ENCODE data around the gene IDUA. TPM values are rescaled to one million over a fixed set of nuclear protein-coding genes. Genes with fewer than 3 reads are reported as not detected.

The IDUA gene
- total RNA-seq, 4 donors from 2014 or later, result 15.5 to 32.2 (median 16.9) TPM

GRCh38 chr4:1002131-1002630, 15.3 kb downstream of the IDUA start:
- ATAC-seq (ENCODE audit: low FRiP score), result no peak
- no peak for DNase-seq (ENCODE audit: low spot score)
- TF ChIP-seq CTCF (IDR thresholded peaks at IDR 0.05), result no peak

GRCh38 chr4:1002631-1003251, 15.9 kb downstream of the IDUA start:
- no peak for DNase-seq (ENCODE audit: low spot score)
- TF ChIP-seq CTCF (IDR thresholded peaks at IDR 0.05), result no peak
- ATAC-seq (ENCODE audit: low FRiP score), result no peak

GRCh38 chr4:1003271-1004070, 16.6 kb downstream of the IDUA start:
- no peak for ATAC-seq (ENCODE audit: low FRiP score)
- no peak for DNase-seq (ENCODE audit: low spot score)
- no peak for TF ChIP-seq CTCF (IDR thresholded peaks at IDR 0.05)

- TF ChIP-seq CTCF (IDR thresholded peaks at IDR 0.05), result no peak
- ATAC-seq (ENCODE audit: low FRiP score) (no peak), DNase-seq (ENCODE audit: low spot score) (no peak)
Observed at GRCh38 chr4:1004071-1004418, 17.2 kb downstream of the IDUA start.

GRCh38 chr4:1004557-1005485, 18.0 kb downstream of the IDUA start:
- ATAC-seq (ENCODE audit: low FRiP score) (no peak), DNase-seq (ENCODE audit: low spot score) (no peak)
- TF ChIP-seq CTCF (IDR thresholded peaks at IDR 0.05), result no peak

GRCh38 chr4:1006856-1007255, 20.0 kb downstream of the IDUA start:
- TF ChIP-seq CTCF (IDR thresholded peaks at IDR 0.05), result no peak
- ATAC-seq (ENCODE audit: low FRiP score), result no peak
- DNase-seq (ENCODE audit: low spot score), result no peak
